Measurements from ENCODE around the gene ARF1.

ARF1 gene

GRCh38 chr1:228094432-228095016 lies 12.0 kb downstream of the ARF1 start:
- Histone ChIP-seq H3K4me3 (ENCODE audit: low read length) (no peak overlapping the region), H3K27me3 (ENCODE audit: control insufficient read depth, insufficient read depth, low read length) (no peaks in the 10 kb centered on the region), H3K36me3 (ENCODE audit: control insufficient read depth, low read depth, low read length) (peaks cover 28% of the 10 kb centered on the region), H3K4me1 (ENCODE audit: control insufficient read depth, low read depth, low read length) (no peaks in the 10 kb centered on the region), H3K9ac (ENCODE audit: low read length) (no peak overlapping the region), H3K9me3 (ENCODE audit: control insufficient read depth, low read depth, low read length) (no peaks in the 10 kb centered on the region), H3K27ac (ENCODE audit: low read length) (no peak overlapping the region)

GRCh38 chr1:228095161-228095560 lies 12.7 kb downstream of the ARF1 start:
- H3K36me3 ChIP-seq (ENCODE audit: control insufficient read depth, low read depth, low read length) = peaks cover 35% of the 10 kb centered on the region

DNA sequence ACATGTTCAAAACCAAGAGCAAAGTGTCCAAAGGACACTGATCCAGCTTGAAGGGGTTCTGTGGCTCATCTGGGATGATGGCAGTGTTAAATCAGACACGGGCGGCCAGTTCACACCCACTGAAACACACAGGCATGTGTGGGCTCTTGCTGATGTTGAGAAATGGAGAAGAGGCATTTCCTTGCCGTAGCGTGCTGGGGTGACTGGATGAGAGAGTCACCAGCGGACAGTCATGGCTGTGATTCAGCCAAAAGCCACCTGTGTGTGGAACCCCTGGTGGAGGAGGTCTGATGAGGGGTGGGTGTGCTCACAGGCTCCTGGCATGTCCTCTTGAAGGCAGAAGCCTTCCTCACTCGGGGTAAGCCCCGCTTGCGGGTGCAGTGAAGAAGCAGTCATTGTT lies 13.4 kb downstream of the ARF1 start:
- Histone ChIP-seq H3K4me1 (ENCODE audit: control insufficient read depth, low read depth, low read length) (no peaks in the 10 kb centered on the region), H3K27me3 (ENCODE audit: control insufficient read depth, insufficient read depth, low read length) (no peaks in the 10 kb centered on the region), H3K9ac (ENCODE audit: low read length) (no peak overlapping the region), H3K9me3 (ENCODE audit: control insufficient read depth, low read depth, low read length) (no peaks in the 10 kb centered on the region), H3K27ac (ENCODE audit: low read length) (no peak overlapping the region), H3K36me3 (ENCODE audit: control insufficient read depth, low read depth, low read length) (peaks cover 41% of the 10 kb centered on the region), H3K4me3 (ENCODE audit: low read length) (no peak overlapping the region)

More at GRCh38 chr1:228095161-228095560, 12.7 kb downstream of the ARF1 start:
- H3K4me3 ChIP-seq (ENCODE audit: low read length) = no peak overlapping the region
- H3K4me1 ChIP-seq (ENCODE audit: control insufficient read depth, low read depth, low read length) = no peaks in the 10 kb centered on the region
- H3K9ac ChIP-seq (ENCODE audit: low read length) = no peak overlapping the region
- no peak overlapping the region for H3K27ac ChIP-seq (ENCODE audit: low read length)
- no peaks in the 10 kb centered on the region for H3K9me3 ChIP-seq (ENCODE audit: control insufficient read depth, low read depth, low read length)
- no peaks in the 10 kb centered on the region for H3K27me3 ChIP-seq (ENCODE audit: control insufficient read depth, insufficient read depth, low read length)

GRCh38 chr1:228096416-228097332 lies 14.2 kb downstream of the ARF1 start:
- no peak overlapping the region for H3K27ac ChIP-seq (ENCODE audit: low read length)
- H3K4me1 ChIP-seq (ENCODE audit: control insufficient read depth, low read depth, low read length) = no peaks in the 10 kb centered on the region
- peaks cover 44% of the 10 kb centered on the region for H3K36me3 ChIP-seq (ENCODE audit: control insufficient read depth, low read depth, low read length)
- no peaks in the 10 kb centered on the region for H3K27me3 ChIP-seq (ENCODE audit: control insufficient read depth, insufficient read depth, low read length)
- H3K4me3 ChIP-seq (ENCODE audit: low read length) = no peak overlapping the region
- no peak overlapping the region for H3K9ac ChIP-seq (ENCODE audit: low read length)
- H3K9me3 ChIP-seq (ENCODE audit: control insufficient read depth, low read depth, low read length) = no peaks in the 10 kb centered on the region

GRCh38 chr1:228097333-228098081 lies 15.0 kb downstream of the ARF1 start:
- Histone ChIP-seq H3K36me3 (ENCODE audit: control insufficient read depth, low read depth, low read length) (peaks cover 44% of the 10 kb centered on the region), H3K9me3 (ENCODE audit: control insufficient read depth, low read depth, low read length) (no peaks in the 10 kb centered on the region), H3K9ac (ENCODE audit: low read length) (no peak overlapping the region), H3K4me1 (ENCODE audit: control insufficient read depth, low read depth, low read length) (no peaks in the 10 kb centered on the region), H3K4me3 (ENCODE audit: low read length) (no peak overlapping the region), H3K27me3 (ENCODE audit: control insufficient read depth, insufficient read depth, low read length) (no peaks in the 10 kb centered on the region), H3K27ac (ENCODE audit: low read length) (no peak overlapping the region)

DNA sequence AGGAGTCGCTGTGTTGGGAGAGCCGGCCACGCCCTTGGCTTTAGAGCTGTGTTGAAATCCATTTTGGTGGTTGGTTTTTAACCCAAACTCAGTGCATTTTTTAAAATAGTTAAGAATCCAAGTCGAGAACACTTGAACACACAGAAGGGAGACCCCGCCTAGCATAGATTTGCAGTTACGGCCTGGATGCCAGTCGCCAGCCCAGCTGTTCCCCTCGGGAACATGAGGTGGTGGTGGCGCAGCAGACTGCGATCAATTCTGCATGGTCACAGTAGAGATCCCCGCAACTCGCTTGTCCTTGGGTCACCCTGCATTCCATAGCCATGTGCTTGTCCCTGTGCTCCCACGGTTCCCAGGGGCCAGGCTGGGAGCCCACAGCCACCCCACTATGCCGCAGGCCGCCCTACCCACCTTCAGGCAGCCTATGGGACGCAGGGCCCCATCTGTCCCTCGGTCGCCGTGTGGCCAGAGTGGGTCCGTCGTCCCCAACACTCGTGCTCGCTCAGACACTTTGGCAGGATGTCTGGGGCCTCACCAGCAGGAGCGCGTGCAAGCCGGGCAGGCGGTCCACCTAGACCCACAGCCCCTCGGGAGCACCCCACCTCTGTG lies 15.9 kb downstream of the ARF1 start:
- Histone ChIP-seq H3K36me3 (ENCODE audit: control insufficient read depth, low read depth, low read length) (peaks cover 44% of the 10 kb centered on the region), H3K27me3 (ENCODE audit: control insufficient read depth, insufficient read depth, low read length) (no peaks in the 10 kb centered on the region), H3K9ac (ENCODE audit: low read length) (no peak overlapping the region), H3K4me3 (ENCODE audit: low read length) (no peak overlapping the region), H3K4me1 (ENCODE audit: control insufficient read depth, low read depth, low read length) (no peaks in the 10 kb centered on the region), H3K9me3 (ENCODE audit: control insufficient read depth, low read depth, low read length) (no peaks in the 10 kb centered on the region), H3K27ac (ENCODE audit: low read length) (no peak overlapping the region)

- no peaks in the 10 kb centered on the region for H3K4me1 ChIP-seq (ENCODE audit: control insufficient read depth, low read depth, low read length)
- H3K9ac ChIP-seq (ENCODE audit: low read length) = no peak overlapping the region
- H3K36me3 ChIP-seq (ENCODE audit: control insufficient read depth, low read depth, low read length) = peaks cover 44% of the 10 kb centered on the region
- no peak overlapping the region for H3K27ac ChIP-seq (ENCODE audit: low read length)
- H3K27me3 ChIP-seq (ENCODE audit: control insufficient read depth, insufficient read depth, low read length) = no peaks in the 10 kb centered on the region
- no peak overlapping the region for H3K4me3 ChIP-seq (ENCODE audit: low read length)
- H3K9me3 ChIP-seq (ENCODE audit: control insufficient read depth, low read depth, low read length) = no peaks in the 10 kb centered on the region
These were observed 16.8 kb downstream of the ARF1 start for GRCh38 chr1:228099331-228099732.

GRCh38 chr1:228100822-228101613 lies 18.5 kb downstream of the ARF1 start:
- Histone ChIP-seq H3K9ac (ENCODE audit: low read length) (no peak overlapping the region), H3K27me3 (ENCODE audit: control insufficient read depth, insufficient read depth, low read length) (no peaks in the 10 kb centered on the region), H3K9me3 (ENCODE audit: control insufficient read depth, low read depth, low read length) (no peaks in the 10 kb centered on the region), H3K4me3 (ENCODE audit: low read length) (no peak overlapping the region), H3K36me3 (ENCODE audit: control insufficient read depth, low read depth, low read length) (peaks cover 46% of the 10 kb centered on the region), H3K27ac (ENCODE audit: low read length) (no peak overlapping the region), H3K4me1 (ENCODE audit: control insufficient read depth, low read depth, low read length) (no peaks in the 10 kb centered on the region)

DNA sequence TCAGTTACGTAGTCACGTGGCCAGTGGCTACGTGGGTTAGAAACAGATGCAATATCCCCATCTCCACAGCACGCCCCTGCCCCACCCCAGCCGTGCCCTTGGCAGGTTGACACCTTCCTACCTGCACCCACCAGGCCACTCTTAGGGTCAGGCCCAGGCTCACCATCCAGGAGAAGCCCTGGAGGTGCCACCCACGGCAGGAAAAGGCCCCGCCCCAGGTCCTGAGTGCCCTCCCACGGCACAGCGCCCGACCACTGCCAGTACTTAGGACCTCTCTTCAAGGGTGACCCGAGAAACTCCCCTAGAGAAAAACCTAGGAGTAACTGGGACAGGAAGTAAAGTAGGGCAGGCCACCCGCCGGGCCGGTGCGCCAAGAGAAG lies 19.1 kb downstream of the ARF1 start:
- peaks cover 46% of the 10 kb centered on the region for H3K36me3 ChIP-seq (ENCODE audit: control insufficient read depth, low read depth, low read length)
- peak overlapping the region; percentile 78 for H3K4me3 ChIP-seq (ENCODE audit: low read length)
- H3K27me3 ChIP-seq (ENCODE audit: control insufficient read depth, insufficient read depth, low read length) = no peaks in the 10 kb centered on the region
- H3K27ac ChIP-seq (ENCODE audit: low read length) = no peak overlapping the region
- H3K9me3 ChIP-seq (ENCODE audit: control insufficient read depth, low read depth, low read length) = no peaks in the 10 kb centered on the region
- no peak overlapping the region for H3K9ac ChIP-seq (ENCODE audit: low read length)
- H3K4me1 ChIP-seq (ENCODE audit: control insufficient read depth, low read depth, low read length) = no peaks in the 10 kb centered on the region

DNA sequence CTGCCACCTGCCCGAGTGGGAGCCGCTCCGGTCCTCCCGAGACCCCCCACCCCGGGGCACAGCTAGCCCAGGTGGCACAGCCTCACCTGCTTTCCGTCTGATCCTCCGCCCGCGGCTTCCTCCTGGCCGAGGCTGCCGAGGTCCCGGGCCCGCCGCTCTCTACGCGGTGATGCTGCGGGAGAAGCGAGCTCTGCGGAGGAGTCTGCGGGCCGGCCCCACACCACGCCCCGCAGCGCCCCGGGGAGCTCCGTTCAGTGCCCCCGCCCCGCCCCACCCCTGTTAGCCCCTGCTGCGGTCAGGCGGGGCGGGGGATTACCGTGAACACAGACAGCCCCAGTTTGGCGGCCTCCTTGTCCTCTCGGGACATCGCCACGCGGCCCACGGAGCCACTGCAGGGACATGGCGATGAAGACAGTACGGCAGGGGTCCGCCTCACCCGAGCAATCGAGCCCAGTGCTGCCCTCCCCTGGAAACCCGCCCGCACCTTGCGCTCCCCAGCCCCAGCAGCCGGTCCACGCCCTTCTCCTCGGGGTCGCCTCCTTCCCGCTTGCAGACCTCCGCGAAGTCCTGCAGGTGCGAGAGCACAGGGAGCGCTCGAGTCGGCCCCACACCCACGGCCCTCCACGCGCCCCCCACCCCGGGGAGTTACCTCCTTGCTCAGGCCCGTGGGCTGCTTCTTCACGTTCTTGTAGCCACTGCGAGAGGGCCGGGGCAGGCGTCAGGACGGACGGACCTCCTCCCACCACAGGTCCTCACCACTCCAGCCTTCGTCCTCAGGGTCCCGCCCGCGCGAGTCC lies 19.7 kb downstream of the ARF1 start:
- no peaks in the 10 kb centered on the region for H3K4me1 ChIP-seq (ENCODE audit: control insufficient read depth, low read depth, low read length)
- no peak overlapping the region for H3K9ac ChIP-seq (ENCODE audit: low read length)
- H3K27ac ChIP-seq (ENCODE audit: low read length) = no peak overlapping the region
- H3K4me3 ChIP-seq (ENCODE audit: low read length) = peak overlapping the region; percentile 78
- no peaks in the 10 kb centered on the region for H3K9me3 ChIP-seq (ENCODE audit: control insufficient read depth, low read depth, low read length)
- peaks cover 50% of the 10 kb centered on the region for H3K36me3 ChIP-seq (ENCODE audit: control insufficient read depth, low read depth, low read length)
- H3K27me3 ChIP-seq (ENCODE audit: control insufficient read depth, insufficient read depth, low read length) = no peaks in the 10 kb centered on the region
